MM.1S (cell line): ENCODE results near the gene SZT2.
A peak's percentile ranks its signal among the peaks of the same experiment; 100 is the strongest.

Source experiments
- DNase-seq: peaks from one replicate; pipeline ENCODE4 v3.0.0-alpha.2; 2015
- H2AFZ ChIP-seq: fragments of 300-600 bp; sonication (generic); 2 replicates; pipeline ENCODE4 v1.6.0; 2016; ENCODE audit warnings: antibody characterized with exemption, low read length
- H3F3A ChIP-seq: fragments of 300-600 bp; sonication (generic); 2 replicates; pipeline ENCODE4 v1.6.1; 2016; ENCODE audit warnings: mild to moderate bottlenecking, antibody characterized with exemption, low read length, moderate library complexity, mixed read lengths; ENCODE audit not compliant: insufficient read depth
- H3K27ac ChIP-seq: fragments of 300-600 bp; sonication (generic); 2 replicates; pipeline ENCODE4 v1.5.1; 2016; ENCODE audit warnings: mild to moderate bottlenecking, low read length
- H3K27me3 ChIP-seq: fragments of 300-600 bp; sonication (generic); replicated peaks from 2 replicates; pipeline ENCODE4 v1.6.0; 2016; ENCODE audit warnings: low read length; ENCODE audit not compliant: insufficient read depth
- H3K36me3 ChIP-seq: fragments of 300-600 bp; sonication (generic); replicated peaks from 2 replicates; pipeline ENCODE4 v1.6.1; 2016; ENCODE audit warnings: mild to moderate bottlenecking, low read length, mixed read lengths; ENCODE audit not compliant: insufficient read depth
- H3K4me1 ChIP-seq: fragments of 300-600 bp; sonication (generic); 2 replicates; pipeline ENCODE4 v1.6.1; 2016; ENCODE audit warnings: low read length, mixed read lengths
- H3K4me2 ChIP-seq: fragments of 300-600 bp; sonication (generic); 2 replicates; pipeline ENCODE4 v1.6.0; 2016; ENCODE audit warnings: low read depth, low read length
- H3K4me3 ChIP-seq: fragments of 300-600 bp; sonication (generic); 2 replicates; pipeline ENCODE4 v1.5.1; 2016; ENCODE audit warnings: low read length, mixed read lengths
- H3K79me2 ChIP-seq: fragments of 300-600 bp; sonication (generic); 2 replicates; pipeline ENCODE4 v1.6.1; 2016; ENCODE audit warnings: mixed run types, low read length, mixed read lengths
- H3K9ac ChIP-seq: fragments of 300-600 bp; sonication (generic); 2 replicates; pipeline ENCODE4 v1.6.1; 2016; ENCODE audit warnings: low read length, mixed read lengths
- H3K9me2 ChIP-seq: fragments of 300-600 bp; sonication (generic); replicated peaks from 2 replicates; pipeline ENCODE4 v1.6.1; 2016; ENCODE audit warnings: mild to moderate bottlenecking, low read length, mixed read lengths; ENCODE audit not compliant: insufficient read depth
- H3K9me3 ChIP-seq: fragments of 300-600 bp; sonication (generic); replicated peaks from 2 replicates; pipeline ENCODE4 v1.6.1; 2016; ENCODE audit warnings: mild to moderate bottlenecking, low read length, mixed read lengths; ENCODE audit not compliant: insufficient read depth
- H4K20me1 ChIP-seq: fragments of 300-600 bp; sonication (generic); 2 replicates; pipeline ENCODE4 v1.6.1; 2016; ENCODE audit warnings: mild to moderate bottlenecking, low read length, moderate library complexity, mixed read lengths; ENCODE audit not compliant: insufficient read depth
- EZH2 ChIP-seq: fragments of 300-600 bp; sonication (generic); optimal IDR thresholded peaks from 2 replicates; pipeline ENCODE3; 2017; ENCODE audit warnings: low read depth, mild to moderate bottlenecking, antibody characterized with exemption, low read length, mixed read lengths
- EZH2phosphoT487 ChIP-seq: fragments of 300-600 bp; sonication (generic); IDR thresholded peaks from 2 replicates; pipeline ENCODE4 v1.6.1; 2018; ENCODE audit warnings: antibody characterized with exemption, low read length
- TF ChIP-seq, protein P1 (sequence below): fragments of 300-600 bp; sonication (generic); IDR thresholded peaks from 2 replicates; pipeline ENCODE4 v1.5.1; 2016; ENCODE audit warnings: antibody characterized with exemption, low read length, mixed read lengths

Gene SZT2

DNA sequence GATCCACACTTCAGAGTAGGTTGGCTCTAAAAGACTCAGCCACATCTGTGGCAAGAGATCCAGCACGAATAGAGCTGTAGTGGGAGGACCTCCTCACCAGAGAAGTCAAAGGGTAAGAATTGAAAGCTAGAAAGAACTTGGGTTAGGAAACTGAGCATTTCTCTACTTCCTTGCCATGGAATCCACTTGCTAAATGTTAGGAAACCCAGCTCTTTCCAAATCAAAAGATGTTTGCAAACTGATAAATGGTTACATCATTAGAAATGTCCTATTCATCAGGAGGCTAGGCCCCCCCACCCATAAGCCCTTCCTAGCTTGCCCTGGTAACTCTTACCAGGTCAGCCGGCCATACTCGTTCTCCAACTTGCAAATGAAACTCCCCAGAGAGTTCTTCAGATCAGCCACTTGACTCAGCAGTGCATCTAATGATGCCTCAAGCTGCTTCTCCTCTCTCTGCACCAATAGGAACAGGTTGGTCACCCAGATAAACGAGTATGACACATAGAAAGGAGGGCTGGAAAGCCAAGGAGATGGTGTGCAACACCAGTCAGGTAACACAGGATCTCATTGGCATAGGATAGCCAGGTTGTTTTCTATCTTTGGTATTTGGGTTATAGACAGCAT lies 1.6 kb upstream of the SZT2 start:
- no peak for DNase-seq
- Histone ChIP-seq H4K20me1 (no peaks in the 10 kb centered on the region), H3K9me2 (no peaks in the 10 kb centered on the region), H3K79me2 (peaks cover 61% of the 10 kb centered on the region), H3K4me2 (peak overlapping the region; percentile 97), H3K4me3 (peak overlapping the region; percentile 78; the same call in 1 of the 2 replicates), H3K9ac (no peak overlapping the region), H2AFZ (no peak overlapping the region), H3K27ac (no peak overlapping the region), H3K4me1 (peaks cover 12% of the 10 kb centered on the region; the same call in 1 of the 2 replicates), H3K9me3 (no peaks in the 10 kb centered on the region), H3K36me3 (peaks cover 17% of the 10 kb centered on the region; the same call in 1 of the 2 replicates), H3F3A (no peaks in the 10 kb centered on the region), H3K27me3 (no peaks in the 10 kb centered on the region)
- TF ChIP-seq EZH2phosphoT487: no peak
- no peak for TF ChIP-seq EZH2
- TF ChIP-seq, protein P1, sequence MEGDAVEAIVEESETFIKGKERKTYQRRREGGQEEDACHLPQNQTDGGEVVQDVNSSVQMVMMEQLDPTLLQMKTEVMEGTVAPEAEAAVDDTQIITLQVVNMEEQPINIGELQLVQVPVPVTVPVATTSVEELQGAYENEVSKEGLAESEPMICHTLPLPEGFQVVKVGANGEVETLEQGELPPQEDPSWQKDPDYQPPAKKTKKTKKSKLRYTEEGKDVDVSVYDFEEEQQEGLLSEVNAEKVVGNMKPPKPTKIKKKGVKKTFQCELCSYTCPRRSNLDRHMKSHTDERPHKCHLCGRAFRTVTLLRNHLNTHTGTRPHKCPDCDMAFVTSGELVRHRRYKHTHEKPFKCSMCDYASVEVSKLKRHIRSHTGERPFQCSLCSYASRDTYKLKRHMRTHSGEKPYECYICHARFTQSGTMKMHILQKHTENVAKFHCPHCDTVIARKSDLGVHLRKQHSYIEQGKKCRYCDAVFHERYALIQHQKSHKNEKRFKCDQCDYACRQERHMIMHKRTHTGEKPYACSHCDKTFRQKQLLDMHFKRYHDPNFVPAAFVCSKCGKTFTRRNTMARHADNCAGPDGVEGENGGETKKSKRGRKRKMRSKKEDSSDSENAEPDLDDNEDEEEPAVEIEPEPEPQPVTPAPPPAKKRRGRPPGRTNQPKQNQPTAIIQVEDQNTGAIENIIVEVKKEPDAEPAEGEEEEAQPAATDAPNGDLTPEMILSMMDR: no peak

DNA sequence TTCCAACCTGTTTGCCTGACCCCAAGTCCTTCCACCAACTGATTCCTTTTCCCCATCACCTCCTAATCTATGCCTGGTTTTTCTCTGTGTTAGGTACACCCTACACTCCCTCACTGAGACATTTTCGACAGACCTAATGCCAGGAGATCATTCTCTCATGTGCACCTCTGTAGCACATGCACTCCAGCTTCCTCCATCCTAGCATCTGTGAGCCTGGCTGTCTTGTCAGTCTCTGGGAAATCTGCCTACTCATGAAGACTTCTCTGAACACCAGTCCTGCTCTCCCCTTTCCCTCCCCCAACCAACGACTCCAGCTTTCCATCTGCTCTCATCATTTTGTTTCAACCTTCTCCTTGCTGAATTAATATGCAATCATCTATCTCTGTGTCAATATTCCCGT lies 1.1 kb upstream of the SZT2 start:
- Histone ChIP-seq H3K9me3 (no peaks in the 10 kb centered on the region), H3K79me2 (peaks cover 63% of the 10 kb centered on the region), H3F3A (no peaks in the 10 kb centered on the region), H3K36me3 (peaks cover 12% of the 10 kb centered on the region; the same call in 1 of the 2 replicates), H3K9ac (peak overlapping the region; percentile 82), H4K20me1 (no peaks in the 10 kb centered on the region), H3K27ac (0 out of 2 replicates have a peak overlapping the region, but pooled peaks have one; percentile 59), H3K9me2 (no peaks in the 10 kb centered on the region), H3K4me1 (peaks cover 12% of the 10 kb centered on the region; the same call in 1 of the 2 replicates), H3K4me3 (peak overlapping the region; percentile 78), H2AFZ (no peak overlapping the region), H3K27me3 (no peaks in the 10 kb centered on the region), H3K4me2 (peak overlapping the region; percentile 97)
- TF ChIP-seq EZH2phosphoT487 (no peak), EZH2 (no peak)
- TF ChIP-seq, protein P1: no peak
- DNase-seq: no peak

DNA sequence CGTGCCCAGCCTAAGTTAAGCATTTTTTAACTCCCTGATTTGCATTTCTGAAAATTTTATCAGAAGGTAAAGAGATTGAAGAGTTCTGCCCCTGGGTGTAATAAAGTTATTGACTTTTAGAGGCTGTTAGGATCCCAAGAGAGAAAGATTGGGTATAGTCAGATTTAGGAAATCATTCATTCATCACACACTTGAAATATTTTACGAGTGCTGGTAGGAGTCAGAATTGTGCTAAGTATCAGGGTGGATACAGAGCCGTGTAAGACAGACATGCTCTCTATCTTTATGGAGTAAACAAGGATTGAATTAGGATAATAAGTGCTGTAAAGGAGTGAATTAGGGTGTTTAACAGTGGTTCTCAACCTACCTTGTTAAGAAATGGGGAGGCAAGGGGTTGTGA lies 3.0 kb downstream of the SZT2 start:
- H2AFZ ChIP-seq: no peak overlapping the region
- H3K79me2 ChIP-seq: peaks cover 55% of the 10 kb centered on the region
- H3K27me3 ChIP-seq: no peaks in the 10 kb centered on the region
- no peaks in the 10 kb centered on the region; the same call in 1 of the 2 replicates for H3K36me3 ChIP-seq
- H3K9ac ChIP-seq: no peak overlapping the region
- TF ChIP-seq EZH2 (no peak), EZH2phosphoT487 (no peak)
- TF ChIP-seq, protein P1: no peak
- H3K9me2 ChIP-seq: no peaks in the 10 kb centered on the region
- no peak overlapping the region for H3K4me3 ChIP-seq
- H3K27ac ChIP-seq: no peak overlapping the region
- H3K4me1 ChIP-seq: peaks cover 12% of the 10 kb centered on the region; the same call in 1 of the 2 replicates
- H3K4me2 ChIP-seq: no peak overlapping the region
- no peaks in the 10 kb centered on the region for H4K20me1 ChIP-seq
- H3K9me3 ChIP-seq: no peaks in the 10 kb centered on the region
- H3F3A ChIP-seq: no peaks in the 10 kb centered on the region
- DNase-seq: no peak
